H1 (cell line): ENCODE data around the gene MCM9. TPM values are rescaled to one million over a fixed set of nuclear protein-coding genes. Genes with fewer than 3 reads are reported as not detected.
A peak's percentile ranks its signal among the peaks of the same experiment; 100 is the strongest.

Source experiments
- CTBP2 ChIP-seq: IDR thresholded peaks from 2 replicates; pipeline ENCODE4 v1.7.0; 2011; ENCODE audit warnings: borderline replicate concordance, mild to moderate bottlenecking, moderate library complexity, mixed read lengths, low read length; ENCODE audit not compliant: insufficient read depth, insufficient read length
- MAFK ChIP-seq: IDR thresholded peaks from 2 replicates; pipeline ENCODE4 v1.6.1; 2012; ENCODE audit warnings: low read depth, mild to moderate bottlenecking, improper control_type of control experiment, low read length
- POLR2AphosphoS5 ChIP-seq: IDR thresholded peaks from 2 replicates; pipeline ENCODE4 v1.6.1; 2011; ENCODE audit warnings: low read depth, low read length
- RBBP5 ChIP-seq: IDR thresholded peaks from 2 replicates; pipeline ENCODE4 v1.7.1; 2012; ENCODE audit warnings: low read depth, mild to moderate bottlenecking, inconsistent platforms, low read length, moderate library complexity, borderline replicate concordance
- SIX5 ChIP-seq: IDR thresholded peaks from 2 replicates; pipeline ENCODE4 v1.6.1; 2011; ENCODE audit warnings: mild to moderate bottlenecking, low read depth, low read length
- SUZ12 ChIP-seq: fragments of 200-600 bp; sonication (generic); IDR thresholded peaks from 2 replicates; pipeline ENCODE4 v1.6.1; 2012; ENCODE audit warnings: mild to moderate bottlenecking, inconsistent platforms, low read length, moderate library complexity, mixed read lengths
- polyA plus RNA-seq, 7 experiments: library from polyadenylated mRNA; depleted of rRNA in 3 of 7; stranded (reverse) in 5 of 7; unstranded in 2 of 7; fragments of >200 nt in 5 of 7; fragments of 200-250 nt in 2 of 7; gene quantifications; 1 replicate in 5 of 7; 2 replicates in 1 of 7; 4 replicates in 1 of 7; pipeline versions ENCODE4 v1.2.1 to v1.2.3, GENCODE V29; 2011 to 2013; ENCODE audit warnings: missing spikeins in 2 of 7, mixed read lengths in 2 of 7
- total RNA-seq: library from RNA; stranded (reverse); fragmentation: NEBNext Ultra II Directional; extraction: Animal tissue kit (Norgen Biotek cat#: 25700); gene quantifications from 2 replicates; pipeline ENCODE4 v1.2.1, GENCODE V29; 2021
- TF ChIP-seq, protein P1 (sequence below): IDR thresholded peaks from 2 replicates; pipeline ENCODE4 v1.6.1; 2012; ENCODE audit warnings: low read length, inconsistent platforms
- TF ChIP-seq, protein P2 (sequence below): IDR thresholded peaks from 2 replicates; pipeline ENCODE4 v1.6.1; 2011; ENCODE audit warnings: low read depth, mild to moderate bottlenecking, low read length; ENCODE audit not compliant: insufficient read depth

The MCM9 gene
- total and polyA plus RNA-seq, 2 of the 8 experiments (the other 6 are each of a cell fraction or from before 2014, with no cell fraction given): 3.7 to 11.4 TPM

DNA sequence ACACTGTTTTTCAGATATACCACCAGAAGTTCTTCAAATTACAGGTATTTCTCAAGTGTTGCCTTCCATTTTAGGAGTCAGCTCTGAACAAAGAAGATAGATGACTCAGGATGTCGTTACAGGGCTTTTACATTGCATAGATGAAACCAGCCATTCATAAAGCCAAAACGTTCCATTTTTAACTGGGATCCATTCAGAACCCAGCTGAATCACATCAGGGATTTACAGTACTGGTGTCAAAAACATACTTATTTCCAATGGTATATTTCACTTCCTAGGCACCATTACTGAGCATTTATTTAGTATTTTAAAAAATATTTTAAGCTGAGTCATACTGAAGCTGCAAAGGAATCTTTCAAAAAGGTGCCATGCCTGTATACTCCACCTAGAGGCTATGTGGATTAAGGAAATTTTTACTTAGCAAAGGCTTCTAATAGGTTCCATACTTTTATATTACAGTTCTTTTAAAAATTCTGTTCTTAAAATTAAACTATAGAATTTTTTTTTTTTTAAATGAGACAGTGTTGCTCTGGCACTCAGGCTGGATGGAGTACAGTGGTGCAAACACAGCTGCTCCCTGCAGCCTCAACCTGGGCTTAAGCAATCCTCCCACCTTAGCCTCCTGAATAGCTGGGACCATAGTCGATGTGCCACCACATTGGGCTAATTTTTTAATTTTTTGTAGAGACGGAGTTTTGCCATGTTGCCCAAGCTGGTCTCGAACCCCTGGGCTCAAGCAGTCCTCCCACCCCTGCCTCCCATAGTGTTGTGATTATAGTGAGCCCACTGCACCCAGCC lies 38.4 kb downstream of the MCM9 start (continued):
- TF ChIP-seq, protein P1, sequence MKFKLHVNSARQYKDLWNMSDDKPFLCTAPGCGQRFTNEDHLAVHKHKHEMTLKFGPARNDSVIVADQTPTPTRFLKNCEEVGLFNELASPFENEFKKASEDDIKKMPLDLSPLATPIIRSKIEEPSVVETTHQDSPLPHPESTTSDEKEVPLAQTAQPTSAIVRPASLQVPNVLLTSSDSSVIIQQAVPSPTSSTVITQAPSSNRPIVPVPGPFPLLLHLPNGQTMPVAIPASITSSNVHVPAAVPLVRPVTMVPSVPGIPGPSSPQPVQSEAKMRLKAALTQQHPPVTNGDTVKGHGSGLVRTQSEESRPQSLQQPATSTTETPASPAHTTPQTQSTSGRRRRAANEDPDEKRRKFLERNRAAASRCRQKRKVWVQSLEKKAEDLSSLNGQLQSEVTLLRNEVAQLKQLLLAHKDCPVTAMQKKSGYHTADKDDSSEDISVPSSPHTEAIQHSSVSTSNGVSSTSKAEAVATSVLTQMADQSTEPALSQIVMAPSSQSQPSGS: no peak; the same call in 1 of the 2 replicates
- TF ChIP-seq SIX5 (no peak), CTBP2 (no peak), RBBP5 (no peak), MAFK (peak; percentile 95), SUZ12 (no peak), POLR2AphosphoS5 (peak; percentile 54; the same call in 1 of the 2 replicates)
- TF ChIP-seq, protein P2, sequence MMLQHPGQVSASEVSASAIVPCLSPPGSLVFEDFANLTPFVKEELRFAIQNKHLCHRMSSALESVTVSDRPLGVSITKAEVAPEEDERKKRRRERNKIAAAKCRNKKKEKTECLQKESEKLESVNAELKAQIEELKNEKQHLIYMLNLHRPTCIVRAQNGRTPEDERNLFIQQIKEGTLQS: no peak
